ENCODE results near the gene CDV3.

DNA sequence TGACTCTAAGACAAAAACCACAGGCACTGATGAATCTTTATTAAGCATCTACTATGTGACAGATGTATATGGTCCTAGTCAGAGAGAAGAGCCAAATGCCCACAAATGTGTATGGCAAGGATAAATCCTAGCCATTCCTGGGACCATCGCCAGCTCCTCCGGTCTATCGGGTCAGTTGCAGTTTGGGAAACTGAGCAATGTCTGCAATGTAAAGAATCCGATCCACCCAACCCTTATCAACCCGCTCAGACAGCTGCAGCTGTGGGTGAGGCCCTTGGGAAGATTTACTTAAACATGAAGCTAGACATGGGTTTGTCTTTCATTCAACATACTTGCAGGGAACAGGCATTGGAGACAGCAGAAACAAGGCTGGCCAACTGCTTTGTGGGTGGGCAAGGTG lies 40.5 kb upstream of the CDV3 start:
- TF ChIP-seq, protein P1, sequence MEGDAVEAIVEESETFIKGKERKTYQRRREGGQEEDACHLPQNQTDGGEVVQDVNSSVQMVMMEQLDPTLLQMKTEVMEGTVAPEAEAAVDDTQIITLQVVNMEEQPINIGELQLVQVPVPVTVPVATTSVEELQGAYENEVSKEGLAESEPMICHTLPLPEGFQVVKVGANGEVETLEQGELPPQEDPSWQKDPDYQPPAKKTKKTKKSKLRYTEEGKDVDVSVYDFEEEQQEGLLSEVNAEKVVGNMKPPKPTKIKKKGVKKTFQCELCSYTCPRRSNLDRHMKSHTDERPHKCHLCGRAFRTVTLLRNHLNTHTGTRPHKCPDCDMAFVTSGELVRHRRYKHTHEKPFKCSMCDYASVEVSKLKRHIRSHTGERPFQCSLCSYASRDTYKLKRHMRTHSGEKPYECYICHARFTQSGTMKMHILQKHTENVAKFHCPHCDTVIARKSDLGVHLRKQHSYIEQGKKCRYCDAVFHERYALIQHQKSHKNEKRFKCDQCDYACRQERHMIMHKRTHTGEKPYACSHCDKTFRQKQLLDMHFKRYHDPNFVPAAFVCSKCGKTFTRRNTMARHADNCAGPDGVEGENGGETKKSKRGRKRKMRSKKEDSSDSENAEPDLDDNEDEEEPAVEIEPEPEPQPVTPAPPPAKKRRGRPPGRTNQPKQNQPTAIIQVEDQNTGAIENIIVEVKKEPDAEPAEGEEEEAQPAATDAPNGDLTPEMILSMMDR (IDR thresholded peaks at IDR 0.05): no peak
- TF ChIP-seq POLR2A (IDR thresholded peaks at IDR 0.05): no peak

Measured in uterus (tissue), 2 donors.